ENCODE measurements around the gene MAN2B2. TPM values are rescaled to one million over a fixed set of nuclear protein-coding genes. Genes with fewer than 3 reads are reported as not detected.

The MAN2B2 gene
- total RNA-seq, 1 experiment from 2014 or later = 20.5 TPM

Other genes with a start within 250 kb of the MAN2B2 start
- gene PPP2R2C, start 102.6 kb upstream of the MAN2B2 start, total RNA-seq (2022) = not detected in 2 replicates
- 245 and 254 TPM in 2 replicates for gene MRFAP1, start 65.5 kb downstream of the MAN2B2 start, total RNA-seq (2022)
- 70.8 and 96.9 TPM in 2 replicates for gene S100P, start 118.7 kb downstream of the MAN2B2 start, total RNA-seq (2022)
- 46.4 and 47.5 TPM in 2 replicates for gene MRFAP1L1, start 134.7 kb downstream of the MAN2B2 start, total RNA-seq (2022)
- 16.6 and 17.2 TPM in 2 replicates for gene BLOC1S4, start 141.0 kb downstream of the MAN2B2 start, total RNA-seq (2022)
- gene KIAA0232, start 207.5 kb downstream of the MAN2B2 start, total RNA-seq (2022) = 19.7 and 20.3 TPM in 2 replicates